Measurements from ENCODE around the gene SLC39A13.

DNA sequence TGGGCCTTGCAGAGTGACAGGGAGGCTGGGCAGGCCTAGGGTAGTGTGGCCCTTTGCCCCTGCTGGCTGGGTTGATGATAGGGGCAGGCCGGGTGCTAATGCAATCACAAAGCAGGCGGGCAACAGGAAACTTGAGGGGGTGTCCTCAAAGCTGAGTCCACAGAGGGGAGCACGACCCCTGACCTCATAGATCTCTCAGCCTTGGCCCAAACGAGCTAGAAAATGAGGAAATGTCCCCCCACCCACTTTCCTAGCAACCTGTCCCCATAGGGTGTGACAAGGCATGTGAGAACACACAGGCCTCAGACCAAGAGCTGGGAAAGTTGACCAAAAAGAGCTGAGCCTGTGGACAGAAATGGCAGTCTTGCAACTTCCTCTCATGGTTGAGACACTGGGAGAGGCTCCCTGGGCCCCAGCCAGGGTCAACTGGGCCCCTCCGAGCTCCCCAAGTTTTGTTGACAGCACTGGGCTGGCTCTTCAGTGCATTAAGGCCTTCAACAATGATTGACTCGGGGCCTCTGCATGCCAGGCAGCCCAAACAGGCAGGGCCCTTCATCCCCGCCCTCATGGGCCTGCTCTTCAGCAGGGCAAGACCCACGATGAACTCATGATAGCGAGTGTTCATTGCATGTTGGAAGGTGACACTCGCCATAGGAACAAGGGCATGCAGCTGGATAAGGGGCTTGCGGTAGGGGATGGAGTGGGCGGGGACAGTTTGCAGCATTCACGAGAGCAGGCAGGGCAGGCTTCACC lies 20.3 kb upstream of the SLC39A13 start:
- TF ChIP-seq POLR2AphosphoS5 (IDR thresholded peaks at IDR 0.05; ENCODE audit: low read depth, low read length) (no peak), SIN3A (IDR thresholded peaks at IDR 0.05; ENCODE audit: borderline replicate concordance, insufficient read depth, low read length) (no peak)

All from PFSK-1 (cell line).